Endothelial cell of umbilical vein (primary cell): ENCODE data around the gene SNX30. TPM values are rescaled to one million over a fixed set of nuclear protein-coding genes. Genes with fewer than 3 reads are reported as not detected.

Experiments used
- BruUV-seq: library from RNA; stranded (reverse); fragments of 400-500 nt; replicated peaks from 2 replicates; lab custom pipeline; 2021; lab: Mats Ljungman, UMichigan
- CTCF ChIA-PET: fragments of 300-600, 350-600 bp; sonication (Branson Sonifier 250); formaldehyde crosslinking; loops from one replicate; lab custom pipeline; 2021; ENCODE audit warnings: antibody characterized with exemption, inconsistent platforms; lab: Charles Lee
- POLR2A ChIA-PET: fragments of 300-600, 350-600 bp; sonication (Branson Sonifier 250); formaldehyde crosslinking; loops from one replicate; lab custom pipeline; 2021; ENCODE audit warnings: antibody characterized with exemption, inconsistent platforms; lab: Charles Lee
- DNase-seq: peaks from one replicate; pipeline ENCODE4 v3.0.0-alpha.2; 2011; ENCODE audit warnings: low read depth, low spot score
- FAIRE-seq: peaks from 2 replicates; lab custom pipeline; 2011; peaks lifted over from hg19 to GRCh38; lab: Jason Lieb, UNC
- H2AFZ ChIP-seq: 2 replicates; pipeline ENCODE4 v1.6.0; 2012; ENCODE audit warnings: low read depth, low read length, control low read depth, inconsistent platforms
- H3K27ac ChIP-seq: 2 replicates; pipeline ENCODE4 v1.5.1; 2011; ENCODE audit warnings: low read depth, mild to moderate bottlenecking, control low read depth, low read length, moderate library complexity; ENCODE audit not compliant: insufficient read depth
- H3K27me3 ChIP-seq, 2 experiments: 2 replicates each; pipeline versions ENCODE4 v1.6.0 to v1.6.1; 2011; ENCODE audit warnings: low read length in 2 of 2, mixed read lengths in 1 of 2; ENCODE audit not compliant: control insufficient read depth in 2 of 2, insufficient read depth in 2 of 2
- H3K36me3 ChIP-seq, 2 experiments: 2 replicates in 1 of 2; 3 replicates in 1 of 2; pipeline ENCODE4 v1.5.1; 2011; ENCODE audit warnings: low read length in 2 of 2, mild to moderate bottlenecking in 1 of 2, moderate library complexity in 1 of 2; ENCODE audit not compliant: control insufficient read depth in 2 of 2, insufficient read depth in 2 of 2; ENCODE audit errors: extremely low read depth in 1 of 2
- H3K4me1 ChIP-seq: 3 replicates; pipeline ENCODE4 v1.5.1; 2011; ENCODE audit warnings: mild to moderate bottlenecking, low read length; ENCODE audit not compliant: control insufficient read depth, insufficient read depth; ENCODE audit errors: extremely low read depth
- H3K4me2 ChIP-seq: 2 replicates; pipeline ENCODE4 v1.6.1; 2011; ENCODE audit warnings: low read length, control low read depth, mixed read lengths; ENCODE audit not compliant: insufficient read depth
- H3K4me3 ChIP-seq, 3 experiments: fragments of 200-600 bp in 1 of 3; sonication (generic), shearing (Covaris generic) in 1 of 3; replicated peaks in 1 of 3; 2 replicates each; pipeline ENCODE4 v1.5.1; 2011 to 2016; ENCODE audit warnings: control low read depth in 3 of 3, low read length in 3 of 3, mild to moderate bottlenecking in 2 of 3, inconsistent platforms in 1 of 3, low read depth in 1 of 3, moderate library complexity in 1 of 3; ENCODE audit not compliant: insufficient read depth in 1 of 3
- H3K79me2 ChIP-seq: 2 replicates; pipeline ENCODE4 v1.6.0; 2012; ENCODE audit warnings: low read length, inconsistent platforms; ENCODE audit not compliant: control insufficient read depth, insufficient read depth
- H3K9ac ChIP-seq: replicated peaks from 2 replicates; pipeline ENCODE3; 2011; ENCODE audit warnings: low read length, control low read depth; ENCODE audit not compliant: insufficient read depth; ENCODE audit errors: extremely low read depth
- H3K9me1 ChIP-seq: replicated peaks from 3 replicates; pipeline ENCODE4 v1.6.0; 2011; ENCODE audit warnings: mild to moderate bottlenecking, low read length; ENCODE audit not compliant: control insufficient read depth, insufficient read depth; ENCODE audit errors: extremely low read depth
- H3K9me3 ChIP-seq: replicated peaks from 2 replicates; pipeline ENCODE4 v1.5.1; 2012; ENCODE audit warnings: low read length, inconsistent platforms; ENCODE audit not compliant: control insufficient read depth, insufficient read depth
- H4K20me1 ChIP-seq: replicated peaks from 2 replicates; pipeline ENCODE3; 2011; ENCODE audit warnings: mild to moderate bottlenecking, low read length; ENCODE audit not compliant: control insufficient read depth, insufficient read depth; ENCODE audit errors: extremely low read depth
- EZH2 ChIP-seq: IDR thresholded peaks from 2 replicates; pipeline ENCODE4 v1.6.1; 2012; ENCODE audit warnings: borderline replicate concordance, low read depth, mild to moderate bottlenecking, moderate library complexity, low read length, inconsistent platforms; ENCODE audit not compliant: severe bottlenecking
- FOS ChIP-seq: IDR thresholded peaks from 2 replicates; pipeline ENCODE4 v1.6.1; 2011; ENCODE audit warnings: mild to moderate bottlenecking, low read length, moderate library complexity, borderline replicate concordance; ENCODE audit not compliant: insufficient read depth
- GATA2 ChIP-seq: IDR thresholded peaks from 2 replicates; pipeline ENCODE4 v1.7.0; 2011; ENCODE audit warnings: low read depth, mild to moderate bottlenecking, moderate library complexity, mixed read lengths, low read length; ENCODE audit not compliant: insufficient read length, insufficient read depth
- JUN ChIP-seq: IDR thresholded peaks from 2 replicates; pipeline ENCODE4 v1.6.1; 2011; ENCODE audit warnings: borderline replicate concordance, low read depth; ENCODE audit not compliant: insufficient read length, insufficient read depth
- MYC ChIP-seq: IDR thresholded peaks from one replicate; pipeline ENCODE4 v1.6.1; 2011; ENCODE audit warnings: mild to moderate bottlenecking, low read depth, low read length
- POLR2A ChIP-seq: IDR thresholded peaks from 2 replicates; pipeline ENCODE4 v1.6.1; 2012; ENCODE audit warnings: low read depth, mild to moderate bottlenecking, control low read depth, low read length
- POLR2AphosphoS5 ChIP-seq: IDR thresholded peaks from 2 replicates; pipeline ENCODE4 v1.6.1; 2012; ENCODE audit warnings: low read depth, mild to moderate bottlenecking, control low read depth, low read length, moderate library complexity; ENCODE audit not compliant: insufficient read depth
- dilution Hi-C: fragments of 300-500 bp; cut with MboI; formaldehyde crosslinking; loops from one replicate; pipeline ENCODE4 v1.15.0; 2019; ENCODE audit warnings: low sequenced_read_pairs; ENCODE audit not compliant: extremely low pct_ligation_motif_present
- intact Hi-C: fragments of 100-400 bp; cut with micrococcal nuclease; formaldehyde crosslinking; loops from one replicate; pipeline ENCODE4 v1.10.0; 2022
- polyA plus RNA-seq, 4 experiments: library from polyadenylated mRNA; depleted of rRNA in 3 of 4; stranded (reverse) in 3 of 4; unstranded in 1 of 4; fragments of >200 nt; gene quantifications; 2 replicates each; pipeline versions ENCODE4 v1.2.1 to v1.2.3, GENCODE V29; 2011 to 2012; ENCODE audit warnings: missing spikeins in 1 of 4
- total RNA-seq: library from RNA; stranded (reverse); gene quantifications from 2 replicates; pipeline ENCODE4 v1.2.3, GENCODE V29; 2021
- TF ChIP-seq, protein P1 (sequence below), 2 donors: IDR thresholded peaks; 1 replicate in 1 of 2; 2 replicates in 1 of 2; pipeline ENCODE4 v1.5.1; 2011; ENCODE audit warnings: low read length in 2 of 2, mild to moderate bottlenecking in 2 of 2, moderate library complexity in 2 of 2, control low read depth in 1 of 2, inconsistent platforms in 1 of 2, low read depth in 1 of 2; ENCODE audit not compliant: insufficient read depth in 1 of 2; ENCODE audit errors: extremely low read depth in 1 of 2
- TF ChIP-seq, protein P2 (sequence below): IDR thresholded peaks from 2 replicates; pipeline ENCODE4 v1.6.1; 2011; ENCODE audit not compliant: insufficient read depth, insufficient read length

Gene SNX30
- total and polyA plus RNA-seq, 2 donors (not counting 3 experiments of a cell fraction or from before 2014, with no cell fraction given) = 2.8 to 6.3 TPM

DNA sequence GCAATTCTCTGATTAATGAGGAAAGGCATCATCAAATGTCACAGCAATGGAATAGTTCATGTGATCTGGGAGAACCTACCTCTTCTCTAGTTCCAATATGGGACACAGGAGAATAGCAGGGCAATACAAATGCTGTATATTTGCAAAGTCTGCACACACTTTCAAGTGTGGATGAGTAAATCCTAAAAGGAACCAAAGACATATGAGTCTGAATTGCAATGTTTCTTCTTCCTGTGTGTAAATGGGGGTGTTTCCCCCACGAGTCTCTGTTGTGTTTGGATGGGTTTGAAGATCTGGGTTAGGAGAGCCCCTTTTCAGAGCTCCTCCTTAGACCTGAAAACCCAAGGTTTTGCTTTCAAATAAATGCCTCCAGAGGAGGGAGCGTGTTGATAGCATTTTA lies 113.2 kb downstream of the SNX30 start:
- H4K20me1 ChIP-seq = no peaks in the 10 kb centered on the region
- BruUV-seq = no TSS peak
- no peaks in the 10 kb centered on the region for H3K27me3 ChIP-seq
- no peaks in the 10 kb centered on the region for H3K79me2 ChIP-seq
- H3K9me1 ChIP-seq = no peaks in the 10 kb centered on the region
- no peak for FAIRE-seq
- DNase-seq = no peak
- no peak overlapping the region for H3K4me2 ChIP-seq
- no peak for TF ChIP-seq FOS
- no peak for TF ChIP-seq POLR2A
- H3K9me3 ChIP-seq = no peaks in the 10 kb centered on the region
- H3K9ac ChIP-seq = no peak overlapping the region
- POLR2A ChIA-PET = no interaction called here
- no peak overlapping the region for H3K4me3 ChIP-seq
- no peaks in the 10 kb centered on the region for H3K36me3 ChIP-seq
- dilution Hi-C loops = no loop called here
- CTCF ChIA-PET = interaction anchor here (0.6 to 0.8 kb wide), 2 partner anchors 8 to 34 kb away, joined by 3 read pairs; no protein-coding TSS in a partner anchor
- no peak overlapping the region for H3K27ac ChIP-seq
- no peak overlapping the region for H2AFZ ChIP-seq
- intact Hi-C loops = no loop called here
- no peaks in the 10 kb centered on the region for H3K4me1 ChIP-seq

DNA sequence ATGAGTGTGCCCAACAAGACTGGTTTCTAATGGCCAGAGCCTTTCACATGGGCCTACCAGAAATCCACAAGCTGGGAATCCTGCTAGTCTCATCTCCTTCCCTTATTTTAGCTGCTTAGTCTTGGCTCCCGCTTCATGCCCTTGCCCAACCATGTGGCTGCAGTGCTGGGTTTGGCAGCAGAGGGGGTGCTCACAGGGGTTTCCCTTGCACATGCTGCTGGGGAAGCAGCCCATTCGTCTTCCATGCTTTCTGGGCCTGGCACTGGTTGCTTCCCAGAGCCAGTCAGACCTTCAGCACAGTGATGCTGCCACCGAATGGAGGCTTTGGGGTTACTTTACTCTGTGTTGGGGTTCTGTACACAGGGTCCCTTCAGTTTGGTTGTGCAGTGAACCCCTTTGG lies 113.8 kb downstream of the SNX30 start:
- no TSS peak for BruUV-seq
- POLR2A ChIA-PET = no interaction called here
- CTCF ChIA-PET = interaction anchor here (0.8 kb wide), 1 partner anchor 9 kb away, joined by 3 read pairs; no protein-coding TSS in a partner anchor
- Histone ChIP-seq H2AFZ (no peak overlapping the region), H4K20me1 (no peaks in the 10 kb centered on the region), H3K4me1 (no peaks in the 10 kb centered on the region), H3K4me3 (no peak overlapping the region), H3K4me2 (no peak overlapping the region), H3K9me1 (no peaks in the 10 kb centered on the region), H3K9me3 (no peaks in the 10 kb centered on the region), H3K36me3 (no peaks in the 10 kb centered on the region), H3K27ac (no peak overlapping the region), H3K9ac (no peak overlapping the region), H3K79me2 (no peaks in the 10 kb centered on the region), H3K27me3 (no peaks in the 10 kb centered on the region)
- intact Hi-C loops = no loop called here
- no peak for TF ChIP-seq POLR2A
- no peak for TF ChIP-seq JUN
- TF ChIP-seq, protein P1, sequence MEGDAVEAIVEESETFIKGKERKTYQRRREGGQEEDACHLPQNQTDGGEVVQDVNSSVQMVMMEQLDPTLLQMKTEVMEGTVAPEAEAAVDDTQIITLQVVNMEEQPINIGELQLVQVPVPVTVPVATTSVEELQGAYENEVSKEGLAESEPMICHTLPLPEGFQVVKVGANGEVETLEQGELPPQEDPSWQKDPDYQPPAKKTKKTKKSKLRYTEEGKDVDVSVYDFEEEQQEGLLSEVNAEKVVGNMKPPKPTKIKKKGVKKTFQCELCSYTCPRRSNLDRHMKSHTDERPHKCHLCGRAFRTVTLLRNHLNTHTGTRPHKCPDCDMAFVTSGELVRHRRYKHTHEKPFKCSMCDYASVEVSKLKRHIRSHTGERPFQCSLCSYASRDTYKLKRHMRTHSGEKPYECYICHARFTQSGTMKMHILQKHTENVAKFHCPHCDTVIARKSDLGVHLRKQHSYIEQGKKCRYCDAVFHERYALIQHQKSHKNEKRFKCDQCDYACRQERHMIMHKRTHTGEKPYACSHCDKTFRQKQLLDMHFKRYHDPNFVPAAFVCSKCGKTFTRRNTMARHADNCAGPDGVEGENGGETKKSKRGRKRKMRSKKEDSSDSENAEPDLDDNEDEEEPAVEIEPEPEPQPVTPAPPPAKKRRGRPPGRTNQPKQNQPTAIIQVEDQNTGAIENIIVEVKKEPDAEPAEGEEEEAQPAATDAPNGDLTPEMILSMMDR (IDR thresholded peaks at IDR 0.05; ENCODE audit: extremely low read depth in 1 of 2, insufficient read depth in 1 of 2, low read depth in 1 of 2, low read length in 2 of 2) = no peak
- no peak for TF ChIP-seq EZH2
- TF ChIP-seq, protein P2, sequence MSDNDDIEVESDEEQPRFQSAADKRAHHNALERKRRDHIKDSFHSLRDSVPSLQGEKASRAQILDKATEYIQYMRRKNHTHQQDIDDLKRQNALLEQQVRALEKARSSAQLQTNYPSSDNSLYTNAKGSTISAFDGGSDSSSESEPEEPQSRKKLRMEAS = no peak
- no peak for TF ChIP-seq GATA2
- no peak for TF ChIP-seq POLR2AphosphoS5
- no peak for TF ChIP-seq MYC
- TF ChIP-seq FOS = no peak
- no peak for FAIRE-seq
- DNase-seq = no peak
- dilution Hi-C loops = no loop called here
